ENCODE results near the gene PTPRG. TPM values are rescaled to one million over a fixed set of nuclear protein-coding genes. Genes with fewer than 3 reads are reported as not detected.

PTPRG gene
- total and polyA plus RNA-seq, 2 of the 13 experiments (the other 11 are each of a cell fraction or from before 2014, with no cell fraction given), result 8.0 to 25.3 TPM

DNA sequence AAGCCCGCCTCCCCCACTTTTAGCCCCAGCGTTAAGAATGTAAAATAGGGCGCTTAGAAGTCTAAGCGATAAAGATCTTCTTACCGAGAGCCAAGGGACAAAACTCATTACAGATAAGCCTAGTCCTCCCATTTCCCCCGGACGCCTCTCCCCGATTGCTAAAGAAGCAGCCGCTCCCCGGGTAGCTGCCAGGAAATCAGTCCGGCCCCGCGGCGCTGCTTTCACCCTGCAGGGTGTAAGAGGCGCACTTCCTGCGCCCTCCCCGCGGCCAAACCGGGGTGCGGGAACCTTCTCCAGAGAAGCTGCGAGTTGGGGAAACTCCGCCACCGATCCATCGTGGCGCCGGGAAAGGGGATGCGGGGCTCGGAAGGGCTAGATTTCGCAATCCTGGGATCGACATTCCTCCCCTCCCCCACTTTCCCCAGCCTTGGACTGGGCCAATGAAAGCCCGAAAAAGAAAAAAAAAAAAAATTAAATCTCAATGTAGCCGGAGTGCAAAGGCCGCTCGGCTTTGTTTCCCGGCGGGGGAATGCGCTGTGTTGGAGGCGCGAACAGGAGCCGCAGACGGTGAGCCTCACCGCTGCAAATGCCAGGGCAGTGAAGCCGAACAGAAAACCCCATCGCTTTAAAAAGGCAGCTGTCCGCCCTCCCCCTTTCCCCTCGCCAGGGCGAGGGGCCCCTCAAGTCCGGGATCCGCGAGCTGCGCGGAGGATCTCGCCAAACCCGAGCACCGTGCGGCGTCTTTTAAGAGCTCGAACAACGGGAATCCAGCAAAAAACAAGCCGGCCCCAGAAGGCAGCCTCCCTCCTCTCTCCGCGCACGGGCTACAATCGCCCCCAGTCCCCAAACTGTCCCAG lies 626 bp upstream of the PTPRG start (continued):
- TF ChIP-seq ZMYM4 (CRISPR knock-in tag; IDR thresholded peaks at IDR 0.05) (peak; percentile 76; the same call in 1 of the 2 replicates), JARID2 (CRISPR knock-in tag; IDR thresholded peaks at IDR 0.05; ENCODE audit: insufficient replicate concordance) (peak; percentile 23), PTBP1 (IDR thresholded peaks at IDR 0.05; ENCODE audit: low read depth, low read length, poor library complexity, severe bottlenecking) (peak; percentile 14), NFKBIZ (CRISPR knock-in tag; IDR thresholded peaks at IDR 0.05) (peak; percentile 22; the same call in 1 of the 2 replicates), SOX5 (CRISPR knock-in tag; IDR thresholded peaks at IDR 0.05; ENCODE audit: borderline replicate concordance) (peak; percentile 39; the same call in 1 of the 2 replicates), TEAD2 (CRISPR knock-in tag; IDR thresholded peaks at IDR 0.05) (no peak), NONO (IDR thresholded peaks at IDR 0.05) (no peak), NONO (CRISPR knock-in tag; conservative IDR thresholded peaks at IDR 0.05) (peak; percentile 88), ZNF121 (CRISPR knock-in tag; IDR thresholded peaks at IDR 0.05) (no peak), ZNF253 (CRISPR knock-in tag; IDR thresholded peaks at IDR 0.05; ENCODE audit: borderline replicate concordance) (no peak), ZNF34 (CRISPR knock-in tag; IDR thresholded peaks at IDR 0.05; ENCODE audit: borderline replicate concordance) (0 out of 2 replicates have a peak, but pooled peaks have one; percentile 26), SUZ12 (IDR thresholded peaks at IDR 0.05; ENCODE audit: low read depth, low read length) (no peak), E2F2 (CRISPR knock-in tag; IDR thresholded peaks at IDR 0.05; ENCODE audit: borderline replicate concordance) (peak; percentile 76; the same call in 1 of the 2 replicates), ZBTB44 (CRISPR knock-in tag; IDR thresholded peaks at IDR 0.05) (no peak), ISL2 (CRISPR knock-in tag; IDR thresholded peaks at IDR 0.05) (peak; percentile 76), PITX1 (CRISPR knock-in tag; IDR thresholded peaks at IDR 0.05) (0 out of 2 replicates have a peak, but pooled peaks have one; percentile 30), TEAD3 (CRISPR knock-in tag; optimal IDR thresholded peaks at IDR 0.05; ENCODE audit: borderline replicate concordance) (peak; percentile 76), ZNF761 (CRISPR knock-in tag; conservative IDR thresholded peaks at IDR 0.05) (no peak), HNF4A (CRISPR knock-in tag; IDR thresholded peaks at IDR 0.05) (peak; percentile 63), ZNF724P (CRISPR knock-in tag; IDR thresholded peaks at IDR 0.05; ENCODE audit: borderline replicate concordance) (no peak; the same call in 1 of the 2 replicates), YEATS4 (CRISPR knock-in tag; IDR thresholded peaks at IDR 0.05; ENCODE audit: borderline replicate concordance) (peak; percentile 54), POGK (CRISPR knock-in tag; conservative IDR thresholded peaks at IDR 0.05) (peak; percentile 52; the same call in 1 of the 2 replicates), GPN1 (CRISPR knock-in tag; IDR thresholded peaks at IDR 0.05; ENCODE audit: borderline replicate concordance) (no peak), NFYB (CRISPR knock-in tag; IDR thresholded peaks at IDR 0.05) (peak; percentile 70)
- TF ChIP-seq, protein P1, sequence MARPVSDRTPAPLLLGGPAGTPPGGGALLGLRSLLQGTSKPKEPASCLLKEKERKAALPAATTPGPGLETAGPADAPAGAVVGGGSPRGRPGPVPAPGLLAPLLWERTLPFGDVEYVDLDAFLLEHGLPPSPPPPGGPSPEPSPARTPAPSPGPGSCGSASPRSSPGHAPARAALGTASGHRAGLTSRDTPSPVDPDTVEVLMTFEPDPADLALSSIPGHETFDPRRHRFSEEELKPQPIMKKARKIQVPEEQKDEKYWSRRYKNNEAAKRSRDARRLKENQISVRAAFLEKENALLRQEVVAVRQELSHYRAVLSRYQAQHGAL (CRISPR knock-in tag; IDR thresholded peaks at IDR 0.05; ENCODE audit: not compliant biosample characterization), result no peak

Measured in HepG2 (cell line).